ENCODE results near the gene ERC1. TPM values are rescaled to one million over a fixed set of nuclear protein-coding genes. Genes with fewer than 3 reads are reported as not detected.

Gene ERC1
- total and polyA plus RNA-seq, 2 donors (not counting 3 experiments of a cell fraction or from before 2014, with no cell fraction given), result 11.7 to 66.1 TPM

DNA sequence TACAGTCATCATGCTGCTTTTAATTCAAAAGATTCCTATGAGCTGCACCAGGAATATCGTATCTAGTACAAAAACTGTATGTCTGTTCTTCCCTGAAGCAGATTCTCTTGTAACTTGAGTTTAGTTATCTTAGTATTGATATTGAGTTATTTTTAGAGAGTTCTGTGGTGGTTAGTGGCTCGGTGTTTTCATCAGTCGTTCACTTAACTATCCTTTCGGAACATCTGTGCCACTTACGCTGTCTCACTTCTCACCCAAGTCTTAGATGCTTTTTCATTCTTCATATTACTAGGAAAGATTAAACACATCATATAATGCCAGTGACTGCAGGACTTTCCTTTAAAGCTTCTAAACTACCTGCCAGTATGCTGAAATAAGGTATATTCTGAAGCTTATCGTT is 352.4 kb downstream of the ERC1 start:
- Histone ChIP-seq H3K36me3 (ENCODE audit: control insufficient read depth in 2 of 2, extremely low read depth in 1 of 2, insufficient read depth in 2 of 2, low read length in 2 of 2) (no peaks in the 10 kb centered on the region), H3K9me1 (replicated peaks; ENCODE audit: control insufficient read depth, extremely low read depth, insufficient read depth, low read length) (no peaks in the 10 kb centered on the region), H3K9ac (replicated peaks; ENCODE audit: extremely low read depth, insufficient read depth, low read length) (no peak overlapping the region), H3K4me3 (replicated peaks in 1 of 3; ENCODE audit: insufficient read depth in 1 of 3, low read depth in 1 of 3, low read length in 3 of 3) (no peak overlapping the region), H3K79me2 (ENCODE audit: control insufficient read depth, insufficient read depth, low read length) (no peaks in the 10 kb centered on the region), H3K4me2 (ENCODE audit: insufficient read depth, low read length) (no peak overlapping the region), H3K27me3 (ENCODE audit: control insufficient read depth in 2 of 2, insufficient read depth in 2 of 2, low read length in 2 of 2) (no peaks in the 10 kb centered on the region), H2AFZ (ENCODE audit: low read depth, low read length) (no peak overlapping the region), H4K20me1 (replicated peaks; ENCODE audit: control insufficient read depth, extremely low read depth, insufficient read depth, low read length) (no peaks in the 10 kb centered on the region), H3K27ac (ENCODE audit: insufficient read depth, low read depth, low read length) (no peak overlapping the region), H3K9me3 (replicated peaks; ENCODE audit: control insufficient read depth, insufficient read depth, low read length) (no peaks in the 10 kb centered on the region), H3K4me1 (ENCODE audit: control insufficient read depth, extremely low read depth, insufficient read depth, low read length) (peaks cover 3% of the 10 kb centered on the region)
- CTCF ChIA-PET, result interaction anchor here (2.0 kb wide), 1 partner anchor 226 kb away, joined by 8 read pairs; no protein-coding TSS in a partner anchor
- BruUV-seq (replicated peaks), result no TSS peak
- intact Hi-C loops (cut with micrococcal nuclease) (no loop called here), dilution Hi-C loops (cut with MboI; ENCODE audit: extremely low pct_ligation_motif_present, low sequenced_read_pairs) (no loop called here)
- FAIRE-seq, result no peak
- TF ChIP-seq GATA2 (IDR thresholded peaks at IDR 0.05; ENCODE audit: insufficient read depth, insufficient read length, low read depth, low read length), result no peak
- TF ChIP-seq MYC (IDR thresholded peaks at IDR 0.05; ENCODE audit: low read depth, low read length), result no peak
- no peak for TF ChIP-seq POLR2A (IDR thresholded peaks at IDR 0.05; ENCODE audit: low read depth, low read length)
- TF ChIP-seq, protein P1, sequence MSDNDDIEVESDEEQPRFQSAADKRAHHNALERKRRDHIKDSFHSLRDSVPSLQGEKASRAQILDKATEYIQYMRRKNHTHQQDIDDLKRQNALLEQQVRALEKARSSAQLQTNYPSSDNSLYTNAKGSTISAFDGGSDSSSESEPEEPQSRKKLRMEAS (IDR thresholded peaks at IDR 0.05; ENCODE audit: insufficient read depth, insufficient read length), result no peak
- TF ChIP-seq FOS (IDR thresholded peaks at IDR 0.05; ENCODE audit: borderline replicate concordance, insufficient read depth, low read length), result no peak
- TF ChIP-seq POLR2AphosphoS5 (IDR thresholded peaks at IDR 0.05; ENCODE audit: insufficient read depth, low read depth, low read length), result no peak
- TF ChIP-seq JUN (IDR thresholded peaks at IDR 0.05; ENCODE audit: borderline replicate concordance, insufficient read depth, insufficient read length, low read depth), result no peak
- TF ChIP-seq, protein P2, sequence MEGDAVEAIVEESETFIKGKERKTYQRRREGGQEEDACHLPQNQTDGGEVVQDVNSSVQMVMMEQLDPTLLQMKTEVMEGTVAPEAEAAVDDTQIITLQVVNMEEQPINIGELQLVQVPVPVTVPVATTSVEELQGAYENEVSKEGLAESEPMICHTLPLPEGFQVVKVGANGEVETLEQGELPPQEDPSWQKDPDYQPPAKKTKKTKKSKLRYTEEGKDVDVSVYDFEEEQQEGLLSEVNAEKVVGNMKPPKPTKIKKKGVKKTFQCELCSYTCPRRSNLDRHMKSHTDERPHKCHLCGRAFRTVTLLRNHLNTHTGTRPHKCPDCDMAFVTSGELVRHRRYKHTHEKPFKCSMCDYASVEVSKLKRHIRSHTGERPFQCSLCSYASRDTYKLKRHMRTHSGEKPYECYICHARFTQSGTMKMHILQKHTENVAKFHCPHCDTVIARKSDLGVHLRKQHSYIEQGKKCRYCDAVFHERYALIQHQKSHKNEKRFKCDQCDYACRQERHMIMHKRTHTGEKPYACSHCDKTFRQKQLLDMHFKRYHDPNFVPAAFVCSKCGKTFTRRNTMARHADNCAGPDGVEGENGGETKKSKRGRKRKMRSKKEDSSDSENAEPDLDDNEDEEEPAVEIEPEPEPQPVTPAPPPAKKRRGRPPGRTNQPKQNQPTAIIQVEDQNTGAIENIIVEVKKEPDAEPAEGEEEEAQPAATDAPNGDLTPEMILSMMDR (IDR thresholded peaks at IDR 0.05; ENCODE audit: extremely low read depth in 1 of 2, insufficient read depth in 1 of 2, low read depth in 1 of 2, low read length in 2 of 2), result no peak
- no peak for TF ChIP-seq EZH2 (IDR thresholded peaks at IDR 0.05; ENCODE audit: borderline replicate concordance, low read depth, low read length, severe bottlenecking)
- no peak for DNase-seq (ENCODE audit: low read depth, low spot score)
- POLR2A ChIA-PET, result no interaction called here
